ENCODE measurements around the gene KIAA2012.

Gene KIAA2012

DNA sequence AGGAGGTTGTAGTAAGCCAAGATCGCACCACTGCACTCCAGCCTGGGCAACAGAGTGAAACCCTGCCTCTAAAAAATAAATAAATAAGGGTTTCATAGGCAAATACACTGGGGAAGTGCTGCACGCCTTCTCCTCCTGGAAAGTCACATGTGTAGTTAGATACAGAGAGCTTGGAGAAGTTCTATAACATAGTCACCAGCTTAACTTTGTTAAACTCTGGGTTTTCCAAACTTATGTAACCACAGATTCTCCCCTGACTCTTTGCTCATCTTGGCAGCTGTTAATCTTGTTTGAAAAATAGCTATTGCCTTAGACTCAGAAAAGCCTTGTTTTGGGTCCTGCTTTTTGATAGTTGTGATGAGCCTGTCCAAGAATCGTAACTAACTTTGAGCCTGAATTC, 25.2 kb downstream of the KIAA2012 start:
- no peak overlapping the region for H3K4me3 ChIP-seq (ENCODE audit: low read depth, low read length)
- TF ChIP-seq, protein P1, sequence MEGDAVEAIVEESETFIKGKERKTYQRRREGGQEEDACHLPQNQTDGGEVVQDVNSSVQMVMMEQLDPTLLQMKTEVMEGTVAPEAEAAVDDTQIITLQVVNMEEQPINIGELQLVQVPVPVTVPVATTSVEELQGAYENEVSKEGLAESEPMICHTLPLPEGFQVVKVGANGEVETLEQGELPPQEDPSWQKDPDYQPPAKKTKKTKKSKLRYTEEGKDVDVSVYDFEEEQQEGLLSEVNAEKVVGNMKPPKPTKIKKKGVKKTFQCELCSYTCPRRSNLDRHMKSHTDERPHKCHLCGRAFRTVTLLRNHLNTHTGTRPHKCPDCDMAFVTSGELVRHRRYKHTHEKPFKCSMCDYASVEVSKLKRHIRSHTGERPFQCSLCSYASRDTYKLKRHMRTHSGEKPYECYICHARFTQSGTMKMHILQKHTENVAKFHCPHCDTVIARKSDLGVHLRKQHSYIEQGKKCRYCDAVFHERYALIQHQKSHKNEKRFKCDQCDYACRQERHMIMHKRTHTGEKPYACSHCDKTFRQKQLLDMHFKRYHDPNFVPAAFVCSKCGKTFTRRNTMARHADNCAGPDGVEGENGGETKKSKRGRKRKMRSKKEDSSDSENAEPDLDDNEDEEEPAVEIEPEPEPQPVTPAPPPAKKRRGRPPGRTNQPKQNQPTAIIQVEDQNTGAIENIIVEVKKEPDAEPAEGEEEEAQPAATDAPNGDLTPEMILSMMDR (IDR thresholded peaks at IDR 0.05; ENCODE audit: low read depth, low read length, missing control alignments): no peak
- no peak for DNase-seq (ENCODE audit: low read depth)
- in situ Hi-C loops (cut with HindIII; ENCODE audit: low sequenced_read_pairs): no loop called here

DNA sequence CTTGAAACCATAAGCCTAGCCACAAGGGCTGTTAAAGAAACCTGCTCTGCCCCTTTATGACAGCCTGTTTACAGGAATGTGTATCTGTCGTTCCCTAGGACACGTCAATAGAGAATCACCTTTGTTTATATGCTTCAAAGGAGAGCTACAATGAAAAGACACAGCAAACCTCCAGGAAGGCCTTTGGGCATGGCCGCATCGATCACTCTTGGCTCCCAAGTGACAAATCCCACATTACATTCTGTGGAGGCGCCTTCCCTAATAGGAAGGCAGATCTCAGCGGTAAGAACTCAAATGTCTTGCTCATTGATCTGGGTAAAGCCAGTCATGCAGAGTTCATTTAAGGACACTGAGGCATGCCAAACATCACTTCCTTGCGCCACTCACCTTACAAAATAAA, 26.5 kb downstream of the KIAA2012 start:
- TF ChIP-seq, protein P1 (IDR thresholded peaks at IDR 0.05; ENCODE audit: low read depth, low read length, missing control alignments): no peak
- in situ Hi-C loops (cut with HindIII; ENCODE audit: low sequenced_read_pairs): no loop called here
- no peak overlapping the region for H3K4me3 ChIP-seq (ENCODE audit: low read depth, low read length)
- no peak for DNase-seq (ENCODE audit: low read depth)

DNA sequence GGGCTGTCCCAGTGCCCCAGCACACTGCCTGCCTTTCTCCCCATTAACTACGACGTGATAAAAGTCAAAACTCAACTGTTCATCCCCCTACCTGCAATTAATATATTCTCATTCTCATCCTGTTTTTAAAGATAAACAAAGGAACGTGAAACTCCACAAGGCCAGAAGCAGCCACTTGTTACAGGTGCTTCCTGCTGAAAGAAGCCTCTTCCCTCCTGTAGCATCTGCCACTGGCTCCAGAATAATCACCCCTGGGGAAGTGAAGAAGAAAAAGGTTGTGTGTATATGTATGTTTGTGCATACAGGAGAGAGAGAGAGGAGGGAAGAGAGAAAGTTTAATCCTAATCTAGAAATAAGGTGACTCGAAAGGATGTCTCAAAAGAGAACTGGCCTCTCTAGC, 27.1 kb downstream of the KIAA2012 start:
- in situ Hi-C loops (cut with HindIII; ENCODE audit: low sequenced_read_pairs): no loop called here
- no peak overlapping the region for H3K4me3 ChIP-seq (ENCODE audit: low read depth, low read length)
- no peak for DNase-seq (ENCODE audit: low read depth)
- TF ChIP-seq, protein P1 (IDR thresholded peaks at IDR 0.05; ENCODE audit: low read depth, low read length, missing control alignments): no peak

DNA sequence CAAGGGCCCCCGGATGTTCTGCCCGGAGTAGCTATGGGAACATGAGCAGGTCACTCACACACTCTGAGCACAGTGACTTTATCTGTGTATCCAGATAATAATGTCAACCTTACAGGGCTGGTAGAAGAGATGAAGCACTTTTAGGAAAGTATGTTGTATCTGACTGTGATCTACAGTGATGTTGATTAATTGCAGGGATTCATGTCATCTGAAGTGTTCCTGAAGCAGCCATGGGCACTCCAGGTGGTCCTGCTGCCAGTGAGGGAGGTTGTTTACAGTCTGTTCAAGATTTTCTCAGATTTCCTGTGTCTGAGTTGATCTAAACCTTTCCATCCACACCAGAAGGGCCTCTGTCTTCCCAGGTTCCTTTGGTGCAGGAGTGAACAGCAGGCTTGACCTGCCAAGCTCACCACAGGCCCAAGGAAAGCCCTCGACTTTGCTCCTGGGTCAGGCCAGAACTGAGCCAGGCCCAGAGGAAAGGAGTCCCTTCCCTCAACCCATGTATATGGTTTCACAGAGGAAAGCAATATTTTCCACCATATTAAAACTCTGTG, 28.0 kb downstream of the KIAA2012 start:
- no peak for DNase-seq (ENCODE audit: low read depth)
- TF ChIP-seq, protein P1 (IDR thresholded peaks at IDR 0.05; ENCODE audit: low read depth, low read length, missing control alignments): no peak
- H3K4me3 ChIP-seq (ENCODE audit: low read depth, low read length): no peak overlapping the region
- in situ Hi-C loops (cut with HindIII; ENCODE audit: low sequenced_read_pairs): no loop called here

DNA sequence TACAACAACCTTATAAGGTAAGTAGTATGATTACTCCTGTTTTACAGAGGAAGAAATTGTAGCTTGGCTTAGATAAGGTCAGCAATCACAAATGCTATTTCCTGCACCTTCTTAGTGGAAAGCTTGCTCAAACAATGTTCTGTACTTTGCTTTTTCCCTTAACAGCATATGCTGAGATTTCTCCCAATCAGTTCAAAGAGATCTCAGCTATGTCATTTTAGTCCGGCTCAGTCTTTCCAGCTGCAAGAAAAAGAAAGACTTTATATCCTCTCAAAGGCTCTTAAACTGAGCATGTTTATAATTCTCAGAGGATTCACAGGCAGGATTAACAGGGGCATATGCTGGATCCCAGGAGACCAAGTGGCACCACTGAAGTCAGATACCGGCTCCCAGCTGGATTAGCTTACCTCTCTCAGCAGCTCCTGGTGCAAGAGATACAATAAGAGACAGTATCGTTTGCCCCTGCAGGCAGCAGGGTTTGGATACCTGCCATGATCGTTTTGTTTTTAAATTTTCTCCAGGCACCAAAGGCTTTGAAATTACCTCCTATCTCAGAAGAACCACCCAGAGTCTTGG, 29.5 kb downstream of the KIAA2012 start:
- no peak for DNase-seq (ENCODE audit: low read depth)
- in situ Hi-C loops (cut with HindIII; ENCODE audit: low sequenced_read_pairs): no loop called here
- TF ChIP-seq, protein P1 (IDR thresholded peaks at IDR 0.05; ENCODE audit: low read depth, low read length, missing control alignments): no peak

DNA sequence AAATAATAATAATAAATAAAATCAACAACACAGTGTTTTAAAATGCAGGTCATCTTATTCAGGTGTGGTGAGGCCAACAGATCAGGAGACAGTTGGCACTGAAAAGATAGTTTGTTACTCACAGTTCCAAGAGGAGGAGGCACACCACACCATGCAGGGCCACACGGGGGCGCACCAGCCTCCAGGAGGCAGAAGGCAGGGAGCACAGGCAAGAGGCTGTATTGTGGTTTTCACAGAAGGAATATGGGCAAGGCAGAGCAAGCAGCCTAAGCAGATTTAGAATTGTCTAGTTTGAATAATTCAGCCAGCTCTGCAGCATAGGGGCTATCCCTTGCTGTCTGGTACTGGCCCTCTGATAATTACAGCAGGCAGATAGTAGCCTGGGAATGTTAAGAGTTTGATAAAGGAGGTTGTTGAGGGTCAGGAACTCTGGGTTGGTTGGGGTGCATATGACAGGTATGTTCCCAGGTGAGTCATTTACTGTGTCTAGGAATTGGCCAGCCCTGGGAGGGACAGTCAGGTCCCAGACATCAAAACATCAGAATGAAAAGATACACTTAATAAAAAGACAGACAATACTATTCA, 31.3 kb downstream of the KIAA2012 start:
- in situ Hi-C loops (cut with HindIII; ENCODE audit: low sequenced_read_pairs): no loop called here
- no peak overlapping the region for H3K4me3 ChIP-seq (ENCODE audit: low read depth, low read length)
- TF ChIP-seq, protein P1 (IDR thresholded peaks at IDR 0.05; ENCODE audit: low read depth, low read length, missing control alignments): peak; percentile 71
- no peak for DNase-seq (ENCODE audit: low read depth)

More for the DNA sequence above, 29.5 kb downstream of the KIAA2012 start:
- H3K4me3 ChIP-seq (ENCODE audit: low read depth, low read length): no peak overlapping the region
